H9 (cell line): ENCODE data around the gene DES. TPM values are rescaled to one million over a fixed set of nuclear protein-coding genes. Genes with fewer than 3 reads are reported as not detected.

ENCODE experiments used
- DNase-seq: peaks from one replicate; pipeline ENCODE4 v3.0.0-alpha.2; 2017
- H2AFZ ChIP-seq: one replicate; pipeline ENCODE4 v1.6.1; 2013; ENCODE audit warnings: mild to moderate bottlenecking, low read length, control low read depth, moderate library complexity
- H2AK5ac ChIP-seq: 2 replicates; pipeline ENCODE4 v1.6.1; 2013; ENCODE audit warnings: low read length, control low read depth, mixed read lengths; ENCODE audit not compliant: insufficient read length
- H2BK120ac ChIP-seq: one replicate; pipeline ENCODE4 v1.6.1; 2013; ENCODE audit warnings: low read depth, mild to moderate bottlenecking, low read length, control low read depth, inconsistent platforms; ENCODE audit not compliant: poor library complexity, severe bottlenecking
- H2BK12ac ChIP-seq: 2 replicates; pipeline ENCODE4 v1.6.1; 2013; ENCODE audit warnings: low read length, control low read depth, mixed read lengths, low read depth; ENCODE audit not compliant: insufficient read length
- H2BK15ac ChIP-seq: 2 replicates; pipeline ENCODE4 v1.6.1; 2013; ENCODE audit warnings: low read depth, low read length, control low read depth
- H2BK20ac ChIP-seq: one replicate; pipeline ENCODE4 v1.6.1; 2013; ENCODE audit warnings: low read depth, mild to moderate bottlenecking, low read length, control low read depth, inconsistent platforms; ENCODE audit not compliant: poor library complexity, severe bottlenecking
- H2BK5ac ChIP-seq: 2 replicates; pipeline ENCODE4 v1.6.1; 2013; ENCODE audit warnings: low read length, control low read depth, mixed read lengths; ENCODE audit not compliant: insufficient read length
- H3K14ac ChIP-seq: 2 replicates; pipeline ENCODE4 v1.6.1; 2013; ENCODE audit warnings: low read length, control low read depth; ENCODE audit not compliant: insufficient read depth
- H3K18ac ChIP-seq: 2 replicates; pipeline ENCODE4 v1.6.1; 2013; ENCODE audit warnings: low read depth, mild to moderate bottlenecking, mixed read lengths, low read length, control low read depth; ENCODE audit not compliant: insufficient read length
- H3K23ac ChIP-seq: 2 replicates; pipeline ENCODE4 v1.6.1; 2013; ENCODE audit warnings: low read length, control low read depth, mixed read lengths, low read depth; ENCODE audit not compliant: insufficient read length
- H3K23me2 ChIP-seq: 2 replicates; pipeline ENCODE4 v1.6.1; 2013; ENCODE audit warnings: low read depth, mild to moderate bottlenecking, mixed read lengths, low read length, control low read depth; ENCODE audit not compliant: insufficient read length, poor library complexity, severe bottlenecking
- H3K27ac ChIP-seq: 2 replicates; pipeline ENCODE4 v1.5.1; 2013; ENCODE audit warnings: low read length, control low read depth, mixed read lengths, low read depth; ENCODE audit not compliant: insufficient read length
- H3K27me3 ChIP-seq: 2 replicates; pipeline ENCODE4 v1.6.1; 2013; ENCODE audit warnings: low read length, control low read depth, inconsistent platforms; ENCODE audit not compliant: insufficient read depth
- H3K4ac ChIP-seq: 2 replicates; pipeline ENCODE4 v1.6.1; 2013; ENCODE audit warnings: low read depth, mild to moderate bottlenecking, control low read depth, inconsistent platforms, low read length, moderate library complexity
- H3K4me1 ChIP-seq: 2 replicates; pipeline ENCODE4 v1.6.1; 2013; ENCODE audit warnings: low read length, control low read depth, inconsistent platforms; ENCODE audit not compliant: insufficient read depth
- H3K4me2 ChIP-seq: 2 replicates; pipeline ENCODE4 v1.6.1; 2013; ENCODE audit warnings: low read length, control low read depth, mixed read lengths; ENCODE audit not compliant: insufficient read length, insufficient read depth
- H3K56ac ChIP-seq: 2 replicates; pipeline ENCODE4 v1.6.1; 2013; ENCODE audit warnings: low read depth, mild to moderate bottlenecking, mixed read lengths, low read length, control low read depth; ENCODE audit not compliant: insufficient read length
- H3K79me1 ChIP-seq: 2 replicates; pipeline ENCODE4 v1.6.1; 2013; ENCODE audit warnings: low read depth, mild to moderate bottlenecking, moderate library complexity, low read length, control low read depth, inconsistent platforms; ENCODE audit not compliant: insufficient read depth, poor library complexity, severe bottlenecking
- H3K79me2 ChIP-seq: 2 replicates; pipeline ENCODE4 v1.6.1; 2013; ENCODE audit warnings: low read length, control low read depth, inconsistent platforms; ENCODE audit not compliant: insufficient read depth
- H3K9ac ChIP-seq: 2 replicates; pipeline ENCODE4 v1.6.1; 2013; ENCODE audit warnings: low read length, control low read depth, mixed read lengths; ENCODE audit not compliant: insufficient read length; ENCODE audit errors: extremely low read depth
- H3K9me3 ChIP-seq: one replicate; pipeline ENCODE4 v1.6.1; 2013; ENCODE audit warnings: low read depth, low read length, inconsistent platforms; ENCODE audit not compliant: control insufficient read depth
- H3T11ph ChIP-seq: one replicate; pipeline ENCODE4 v1.6.1; 2013; ENCODE audit warnings: mild to moderate bottlenecking, low read length, control low read depth, inconsistent platforms
- H4K20me1 ChIP-seq: one replicate; pipeline ENCODE4 v1.6.1; 2013; ENCODE audit not compliant: control insufficient read depth, insufficient read length, insufficient read depth
- H4K5ac ChIP-seq: 2 replicates; pipeline ENCODE4 v1.6.1; 2013; ENCODE audit warnings: low read depth, mild to moderate bottlenecking, mixed read lengths, low read length, control low read depth; ENCODE audit not compliant: insufficient read length
- H4K8ac ChIP-seq: replicated peaks from 2 replicates; pipeline ENCODE4 v1.6.1; 2013; ENCODE audit warnings: low read length, control low read depth, mixed read lengths, low read depth; ENCODE audit not compliant: insufficient read length
- H4K91ac ChIP-seq: 2 replicates; pipeline ENCODE4 v1.6.1; 2013; ENCODE audit warnings: low read depth, mild to moderate bottlenecking, moderate library complexity, mixed read lengths, low read length, control low read depth; ENCODE audit not compliant: insufficient read length
- H3K27ac Mint-ChIP-seq, 3 experiments: 2 replicates in 2 of 3; 3 replicates in 1 of 3; pipeline ENCODE4 v1.8.0; 2020 to 2021; ENCODE audit warnings: mixed read lengths in 3 of 3, mild to moderate bottlenecking in 1 of 3, moderate library complexity in 1 of 3
- H3K27me3 Mint-ChIP-seq: 2 replicates; pipeline ENCODE4 v1.8.0; 2021; ENCODE audit warnings: low read depth, mild to moderate bottlenecking, moderate library complexity, mixed read lengths
- H3K36me3 Mint-ChIP-seq, 3 experiments: 2 replicates in 2 of 3; 3 replicates in 1 of 3; pipeline ENCODE4 v1.8.0; 2020 to 2021; ENCODE audit warnings: low read depth in 3 of 3, mixed read lengths in 3 of 3; ENCODE audit not compliant: insufficient read depth in 1 of 3
- H3K4me1 Mint-ChIP-seq, 2 experiments: 2 replicates each; pipeline ENCODE4 v1.8.0; 2020; ENCODE audit warnings: mixed read lengths in 2 of 2
- H3K4me3 Mint-ChIP-seq, 2 experiments: 2 replicates in 1 of 2; 3 replicates in 1 of 2; pipeline ENCODE4 v1.8.0; 2020 to 2021; ENCODE audit warnings: mild to moderate bottlenecking in 2 of 2, mixed read lengths in 2 of 2, moderate library complexity in 1 of 2
- H3K9me3 Mint-ChIP-seq, 2 experiments: 2 replicates in 1 of 2; 3 replicates in 1 of 2; pipeline ENCODE4 v1.8.0; 2020; ENCODE audit warnings: mild to moderate bottlenecking in 2 of 2, mixed read lengths in 2 of 2, moderate library complexity in 1 of 2
- WGBS: extraction: QIAGEN DNeasy Blood & Tissue Kit; methylation state at CpG from one replicate; pipeline ENCODE4 v1.1.7; 2013; ENCODE audit warnings: missing lambda C conversion rate, low lambda C conversion rate, mixed read lengths; ENCODE audit not compliant: insufficient read length; ENCODE audit errors: extremely low coverage; 5-methylcytosine and 5-hydroxymethylcytosine counted together
- total RNA-seq: library from RNA; stranded (reverse); gene quantifications from 2 replicates; pipeline ENCODE4 v1.2.1, GENCODE V29; 2021
- TF ChIP-seq, protein P1 (sequence below): fragments of 200-600 bp; sonication (generic); conservative IDR thresholded peaks from 3 replicates; pipeline ENCODE4 v1.8.0; 2021; ENCODE audit warnings: antibody characterized with exemption, mild to moderate bottlenecking

DES gene
- total RNA-seq, 1 experiment from 2014 or later: 4.6 TPM

DNA sequence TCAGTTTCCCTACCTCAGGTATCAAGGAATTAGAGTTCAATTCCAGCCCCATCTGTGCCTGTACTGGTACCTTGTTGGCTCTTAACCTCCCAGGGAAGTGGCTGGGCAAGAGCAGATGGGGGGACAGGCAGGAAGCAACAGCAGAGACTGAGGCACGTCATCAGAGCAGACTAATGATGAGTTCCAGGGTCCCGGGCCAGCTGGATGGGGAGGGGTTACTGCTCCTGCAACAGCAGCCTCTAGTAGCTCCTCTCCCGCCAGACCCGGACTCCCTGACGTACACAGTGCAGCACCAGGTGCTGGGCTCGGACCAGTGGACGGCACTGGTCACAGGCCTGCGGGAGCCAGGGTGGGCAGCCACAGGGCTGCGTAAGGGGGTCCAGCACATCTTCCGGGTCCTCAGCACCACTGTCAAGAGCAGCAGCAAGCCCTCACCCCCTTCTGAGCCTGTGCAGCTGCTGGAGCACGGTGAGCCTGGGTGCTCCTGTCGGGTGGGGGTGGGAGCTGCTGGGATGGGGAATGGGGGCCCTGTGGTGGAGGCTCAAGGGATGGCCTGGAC, 54.5 kb downstream of the DES start:
- no CpG with 5 or more reads among the region's 12 CpGs for WGBS
- Histone ChIP-seq H2BK12ac (no peak overlapping the region), H3K27ac (no peak overlapping the region)

More for the DNA sequence above, 54.5 kb downstream of the DES start:
- H3K27me3 ChIP-seq: no peaks in the 10 kb centered on the region
- no peak overlapping the region for H3K4ac ChIP-seq
- H3K14ac ChIP-seq: no peak overlapping the region; the same call in 1 of the 2 replicates
- no peak overlapping the region for H3T11ph ChIP-seq
- H3K27me3 Mint-ChIP-seq: peaks cover 7% of the 10 kb centered on the region; the same call in 1 of the 2 replicates
- no peaks in the 10 kb centered on the region for H3K79me1 ChIP-seq
- no peak overlapping the region for H2BK15ac ChIP-seq
- TF ChIP-seq, protein P1, sequence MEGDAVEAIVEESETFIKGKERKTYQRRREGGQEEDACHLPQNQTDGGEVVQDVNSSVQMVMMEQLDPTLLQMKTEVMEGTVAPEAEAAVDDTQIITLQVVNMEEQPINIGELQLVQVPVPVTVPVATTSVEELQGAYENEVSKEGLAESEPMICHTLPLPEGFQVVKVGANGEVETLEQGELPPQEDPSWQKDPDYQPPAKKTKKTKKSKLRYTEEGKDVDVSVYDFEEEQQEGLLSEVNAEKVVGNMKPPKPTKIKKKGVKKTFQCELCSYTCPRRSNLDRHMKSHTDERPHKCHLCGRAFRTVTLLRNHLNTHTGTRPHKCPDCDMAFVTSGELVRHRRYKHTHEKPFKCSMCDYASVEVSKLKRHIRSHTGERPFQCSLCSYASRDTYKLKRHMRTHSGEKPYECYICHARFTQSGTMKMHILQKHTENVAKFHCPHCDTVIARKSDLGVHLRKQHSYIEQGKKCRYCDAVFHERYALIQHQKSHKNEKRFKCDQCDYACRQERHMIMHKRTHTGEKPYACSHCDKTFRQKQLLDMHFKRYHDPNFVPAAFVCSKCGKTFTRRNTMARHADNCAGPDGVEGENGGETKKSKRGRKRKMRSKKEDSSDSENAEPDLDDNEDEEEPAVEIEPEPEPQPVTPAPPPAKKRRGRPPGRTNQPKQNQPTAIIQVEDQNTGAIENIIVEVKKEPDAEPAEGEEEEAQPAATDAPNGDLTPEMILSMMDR: no peak
- peaks cover 2% of the 10 kb centered on the region for H3K23me2 ChIP-seq
- H2BK20ac ChIP-seq: no peak overlapping the region
- no peak for DNase-seq
- no peak overlapping the region for H2BK120ac ChIP-seq
- no peak overlapping the region for H2AFZ ChIP-seq
- H3K79me2 ChIP-seq: no peaks in the 10 kb centered on the region
- H3K9me3 ChIP-seq: no peaks in the 10 kb centered on the region
- no peaks in the 10 kb centered on the region; a peak in 2 of 5 replicates for H3K9me3 Mint-ChIP-seq
- no peak overlapping the region for H4K8ac ChIP-seq
- no peak overlapping the region for H3K4me2 ChIP-seq
- peaks cover 0 to 4% (median 0%) of the 10 kb centered on the region in 3 experiments; a peak in 2 of 7 replicates for H3K36me3 Mint-ChIP-seq
- H4K5ac ChIP-seq: no peak overlapping the region
- no peak overlapping the region for H3K23ac ChIP-seq
- peaks cover 18 to 21% of the 10 kb centered on the region in 2 experiments for H3K4me1 Mint-ChIP-seq
- no peak overlapping the region for H2BK5ac ChIP-seq
- H3K9ac ChIP-seq: no peak overlapping the region
- H2AK5ac ChIP-seq: no peak overlapping the region
- no peak overlapping the region for H3K27ac Mint-ChIP-seq
- no peak overlapping the region for H3K56ac ChIP-seq
- H4K91ac ChIP-seq: no peak overlapping the region
- no peak overlapping the region for H3K4me3 Mint-ChIP-seq
- no peak overlapping the region for H3K18ac ChIP-seq
- no peaks in the 10 kb centered on the region for H4K20me1 ChIP-seq
- no peaks in the 10 kb centered on the region for H3K4me1 ChIP-seq
